SK-N-SH (cell line): ENCODE results near the gene BHMT.

ENCODE experiments used
- POLR2AphosphoS5 ChIP-seq: IDR thresholded peaks from 2 replicates; pipeline ENCODE4 v1.6.1; 2012; ENCODE audit warnings: low read depth, low read length
- TEAD4 ChIP-seq: IDR thresholded peaks from 2 replicates; pipeline ENCODE4 v1.4.0; 2012; ENCODE audit warnings: mild to moderate bottlenecking, borderline replicate concordance; ENCODE audit not compliant: insufficient read depth
- TF ChIP-seq, protein P1 (sequence below): fragments of 200-600 bp; sonication (generic); IDR thresholded peaks from 2 replicates; pipeline ENCODE4 v1.6.1; 2017; ENCODE audit warnings: antibody characterized with exemption, mild to moderate bottlenecking, moderate library complexity

GRCh38 chr5:79076819-79077218 is 34.8 kb upstream of the BHMT start:
- TF ChIP-seq, protein P1, sequence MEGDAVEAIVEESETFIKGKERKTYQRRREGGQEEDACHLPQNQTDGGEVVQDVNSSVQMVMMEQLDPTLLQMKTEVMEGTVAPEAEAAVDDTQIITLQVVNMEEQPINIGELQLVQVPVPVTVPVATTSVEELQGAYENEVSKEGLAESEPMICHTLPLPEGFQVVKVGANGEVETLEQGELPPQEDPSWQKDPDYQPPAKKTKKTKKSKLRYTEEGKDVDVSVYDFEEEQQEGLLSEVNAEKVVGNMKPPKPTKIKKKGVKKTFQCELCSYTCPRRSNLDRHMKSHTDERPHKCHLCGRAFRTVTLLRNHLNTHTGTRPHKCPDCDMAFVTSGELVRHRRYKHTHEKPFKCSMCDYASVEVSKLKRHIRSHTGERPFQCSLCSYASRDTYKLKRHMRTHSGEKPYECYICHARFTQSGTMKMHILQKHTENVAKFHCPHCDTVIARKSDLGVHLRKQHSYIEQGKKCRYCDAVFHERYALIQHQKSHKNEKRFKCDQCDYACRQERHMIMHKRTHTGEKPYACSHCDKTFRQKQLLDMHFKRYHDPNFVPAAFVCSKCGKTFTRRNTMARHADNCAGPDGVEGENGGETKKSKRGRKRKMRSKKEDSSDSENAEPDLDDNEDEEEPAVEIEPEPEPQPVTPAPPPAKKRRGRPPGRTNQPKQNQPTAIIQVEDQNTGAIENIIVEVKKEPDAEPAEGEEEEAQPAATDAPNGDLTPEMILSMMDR, result no peak
- no peak for TF ChIP-seq POLR2AphosphoS5
- no peak for TF ChIP-seq TEAD4
